ENCODE results near the gene MAGI2.

MAGI2 gene

DNA sequence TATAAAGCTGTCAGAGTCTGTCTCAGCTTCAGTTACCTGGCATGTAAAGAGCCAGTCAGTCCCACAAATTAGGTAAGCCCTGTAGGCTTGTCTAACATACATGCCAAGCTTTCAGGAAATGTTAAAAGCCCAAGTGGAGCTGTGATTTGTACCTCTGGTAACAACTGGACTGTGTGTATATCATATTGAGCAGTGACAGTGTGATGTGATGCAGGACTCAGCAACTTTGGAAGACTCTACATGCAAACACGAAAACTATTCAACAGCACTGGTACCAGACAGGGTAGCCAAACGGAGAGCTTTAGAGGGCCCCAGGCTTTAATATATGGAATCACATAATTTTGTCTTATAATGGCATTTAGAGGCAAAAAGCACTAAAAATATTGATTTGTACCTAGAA is 1066.9 kb downstream of the MAGI2 start:
- DNase-seq (ENCODE audit: low read depth in 3 of 3, low spot score in 1 of 3) = no peak

DNA sequence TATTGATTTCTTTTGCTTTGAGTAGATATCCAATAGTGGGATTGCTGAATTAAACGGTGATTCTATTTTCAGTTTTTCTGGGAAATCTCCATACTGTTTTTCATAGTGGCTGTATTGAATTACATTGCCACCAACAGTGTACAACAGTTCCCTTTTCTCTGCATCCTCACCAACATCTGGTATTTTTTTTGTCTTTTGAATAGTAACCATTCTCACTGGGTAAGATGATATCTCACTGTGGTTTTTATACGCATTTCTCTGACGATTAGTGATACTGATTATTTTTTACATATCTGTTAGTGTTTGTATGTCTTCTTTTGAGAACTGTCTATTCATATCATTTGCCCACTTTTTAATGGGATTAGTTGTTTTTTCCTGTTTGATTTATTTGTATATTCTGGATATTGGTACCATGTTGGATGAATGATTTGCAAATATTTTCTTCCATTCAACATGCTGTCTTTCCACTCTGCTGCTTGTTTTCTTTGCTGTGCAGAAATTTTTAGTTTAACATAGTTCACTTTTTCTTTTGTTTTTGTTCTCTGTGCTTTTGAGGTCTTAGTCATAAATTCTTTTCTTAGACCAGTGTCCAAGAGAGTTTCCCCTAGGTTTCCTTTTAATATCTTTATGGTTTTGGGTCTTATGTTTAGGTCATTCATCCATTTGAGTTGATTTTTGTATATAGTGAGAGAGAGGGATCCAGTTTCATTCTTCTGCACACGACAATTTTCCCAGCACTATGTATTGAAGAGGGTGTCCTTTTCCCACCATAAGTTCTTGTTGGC is 1070.2 kb downstream of the MAGI2 start:
- no peak for DNase-seq (ENCODE audit: low read depth in 3 of 3, low spot score in 1 of 3)

DNA sequence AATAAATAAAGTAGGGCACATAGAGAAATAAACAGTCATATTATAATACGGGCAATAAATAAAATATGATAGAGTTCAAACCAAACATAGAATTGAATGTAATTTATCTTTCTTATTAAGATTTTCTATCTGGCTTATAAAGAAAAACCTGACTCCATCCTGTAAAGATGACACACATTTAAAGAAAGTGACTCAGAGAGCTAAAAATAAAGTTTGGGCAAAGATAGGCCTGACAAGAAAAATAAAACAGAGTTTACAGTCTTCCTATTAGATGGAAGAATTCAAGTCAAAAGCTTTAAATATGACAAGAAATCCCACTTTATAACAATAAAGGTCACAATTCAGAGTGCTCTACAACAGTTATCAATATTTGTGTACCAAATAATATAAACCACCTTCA is 1074.3 kb downstream of the MAGI2 start:
- no peak for DNase-seq (ENCODE audit: low read depth in 3 of 3, low spot score in 1 of 3)

DNA sequence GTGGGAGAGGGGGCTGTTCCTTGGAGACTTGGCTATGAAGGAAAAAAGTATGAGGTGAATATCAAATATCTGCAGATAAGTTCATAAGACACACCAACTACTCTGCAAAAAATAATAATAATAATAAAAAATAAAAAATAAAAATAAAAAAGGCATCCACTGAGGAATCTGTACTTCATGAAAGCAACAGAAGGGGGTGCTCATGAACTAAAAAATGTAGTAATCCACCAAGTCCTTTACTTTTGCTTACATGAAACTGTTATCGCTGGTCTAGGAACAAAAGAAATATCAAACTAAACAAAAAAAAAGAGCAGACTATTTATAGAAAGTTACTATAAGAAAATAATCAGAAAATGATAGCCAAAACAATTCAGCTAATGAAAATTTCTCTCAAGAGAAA is 1075.9 kb downstream of the MAGI2 start:
- DNase-seq (ENCODE audit: low read depth in 3 of 3, low spot score in 1 of 3) = no peak

DNA sequence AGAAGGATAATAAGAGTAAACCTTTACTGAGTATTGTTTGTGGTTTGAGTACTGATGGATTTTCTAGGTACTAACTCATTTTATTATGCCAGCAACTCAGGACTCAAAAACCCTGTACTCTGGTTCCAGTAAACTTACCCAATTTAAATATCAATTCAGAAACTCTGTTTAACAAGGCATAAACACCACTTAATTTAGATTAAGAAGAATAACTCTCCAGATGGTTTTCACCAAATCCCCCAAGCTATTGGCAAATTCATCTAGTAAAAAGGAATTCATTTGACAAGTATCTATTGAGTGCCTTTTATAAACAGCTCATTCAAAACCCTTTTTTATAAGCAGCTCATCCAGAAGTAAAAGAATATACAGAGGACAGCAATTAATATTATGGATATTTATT is 1082.5 kb downstream of the MAGI2 start:
- no peak for DNase-seq (ENCODE audit: low read depth in 3 of 3, low spot score in 1 of 3)

DNA sequence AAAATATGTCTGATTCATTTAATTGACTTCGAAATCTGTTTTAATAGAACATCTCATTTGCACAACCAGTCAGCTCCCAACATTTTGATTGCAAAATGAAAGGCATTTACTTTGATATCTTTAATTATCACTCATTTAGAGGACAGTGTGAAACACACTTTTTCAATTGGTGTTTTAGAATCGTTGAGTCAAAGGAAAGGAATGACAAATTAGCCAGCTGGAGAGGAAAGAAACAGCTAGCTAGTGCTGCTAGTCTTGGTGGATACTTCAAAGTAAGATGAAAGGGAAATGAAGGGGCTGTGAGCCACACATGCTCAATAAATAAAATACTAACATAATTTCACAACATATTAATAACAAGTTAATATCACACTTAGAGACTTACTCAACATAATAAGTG is 1084.7 kb downstream of the MAGI2 start:
- DNase-seq (ENCODE audit: low read depth in 3 of 3, low spot score in 1 of 3) = no peak

DNA sequence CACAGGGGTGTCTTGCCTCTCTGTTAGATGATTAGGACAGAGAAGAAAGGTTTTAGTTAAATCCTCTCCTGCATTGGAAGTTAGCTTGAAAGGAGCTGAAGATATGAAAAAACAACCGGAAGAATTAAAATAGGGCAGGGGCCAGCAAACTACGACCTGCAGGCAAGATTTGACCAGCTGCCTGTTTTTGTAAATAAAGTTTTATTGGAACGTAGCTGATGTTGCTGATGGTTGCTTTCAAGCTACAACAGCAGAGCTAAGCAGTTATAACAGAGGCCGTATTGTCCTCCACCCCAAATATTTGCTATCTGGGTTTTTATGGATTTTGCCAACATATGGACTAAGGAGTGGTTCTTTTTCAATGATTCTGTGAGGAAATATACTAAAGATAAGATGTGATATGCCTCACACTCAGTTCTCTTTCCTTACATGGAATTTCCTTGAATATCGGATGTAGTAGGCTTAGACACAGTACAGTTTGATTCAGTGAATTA is 1086.1 kb downstream of the MAGI2 start:
- DNase-seq (ENCODE audit: low read depth in 3 of 3, low spot score in 1 of 3) = no peak

DNA sequence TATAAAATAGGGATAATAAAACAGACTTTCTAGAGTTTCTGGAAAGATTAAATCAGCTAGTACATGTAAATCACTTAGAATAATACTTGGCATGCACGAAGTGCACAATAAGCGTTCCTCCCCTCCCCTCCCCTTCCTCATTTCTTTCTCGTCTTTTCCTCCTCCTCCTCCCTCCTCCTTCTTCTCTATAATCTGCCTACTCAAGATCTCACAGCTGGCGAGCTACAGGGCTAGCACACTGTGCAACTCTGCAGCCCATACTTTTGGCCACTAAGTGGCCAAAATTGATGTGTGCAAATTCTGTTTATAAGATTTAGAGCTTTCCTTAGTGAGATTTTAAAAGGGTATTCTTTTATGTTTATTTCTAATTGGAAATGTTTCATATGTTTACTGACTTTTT is 1089.6 kb downstream of the MAGI2 start:
- no peak for DNase-seq (ENCODE audit: low read depth in 3 of 3, low spot score in 1 of 3)

DNA sequence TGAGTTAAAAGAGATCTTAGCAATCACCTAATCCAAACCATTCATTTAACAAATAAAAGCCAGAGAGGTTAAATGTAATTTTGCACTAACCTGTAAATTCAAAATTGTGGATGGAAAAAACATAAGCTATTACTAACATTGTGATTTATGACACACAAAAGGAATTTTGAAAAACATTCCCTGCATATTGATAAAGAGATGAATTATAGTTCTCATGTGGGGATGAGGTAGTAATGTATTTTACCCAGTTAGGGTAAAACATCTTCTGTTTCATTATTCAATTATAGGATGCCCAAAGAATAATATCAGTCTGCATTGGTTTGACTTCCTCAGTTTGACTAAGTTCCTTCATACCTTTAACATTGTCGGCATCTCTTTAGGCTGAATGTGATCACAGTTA is 1093.6 kb downstream of the MAGI2 start:
- DNase-seq (ENCODE audit: low read depth in 3 of 3, low spot score in 1 of 3) = no peak

DNA sequence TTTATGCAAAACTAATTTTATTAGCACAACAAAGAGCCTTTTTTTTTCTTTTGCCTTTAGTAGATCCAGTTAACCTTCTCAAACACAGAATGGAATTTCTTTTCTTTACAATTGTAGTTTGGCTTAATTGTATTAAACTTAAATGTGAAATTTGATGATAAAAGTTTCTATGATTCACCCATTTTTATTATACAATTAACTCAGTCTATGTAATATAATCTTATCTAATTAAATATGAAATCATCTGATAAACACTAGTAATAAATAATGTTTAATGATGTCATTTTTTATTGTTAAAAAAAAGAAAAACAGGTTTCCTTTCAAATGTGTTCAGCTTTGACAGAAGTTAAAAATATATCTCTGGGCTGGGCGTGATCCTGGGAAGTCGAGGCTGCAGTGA is 1095.8 kb downstream of the MAGI2 start:
- DNase-seq (ENCODE audit: low read depth in 3 of 3, low spot score in 1 of 3) = no peak

DNA sequence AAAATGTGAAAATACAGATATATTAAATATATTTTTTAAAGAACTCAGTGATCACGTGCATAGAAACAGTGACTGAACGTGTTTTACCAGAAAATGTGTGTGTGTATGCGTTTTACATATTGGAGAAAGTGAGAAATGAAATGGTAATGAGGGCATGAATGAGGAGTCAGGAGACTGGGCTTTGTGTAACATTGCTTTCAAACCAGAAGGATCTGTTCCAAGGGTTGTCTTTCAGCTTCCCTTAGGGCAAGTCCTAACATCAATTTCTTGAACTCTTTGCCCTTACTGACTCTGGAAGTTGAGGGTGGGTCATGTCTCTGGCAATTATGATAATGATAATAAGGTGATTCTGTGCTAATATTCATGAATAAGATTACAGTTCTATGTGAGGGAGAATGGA is 1097.6 kb downstream of the MAGI2 start:
- DNase-seq (ENCODE audit: low read depth in 3 of 3, low spot score in 1 of 3) = no peak

DNA sequence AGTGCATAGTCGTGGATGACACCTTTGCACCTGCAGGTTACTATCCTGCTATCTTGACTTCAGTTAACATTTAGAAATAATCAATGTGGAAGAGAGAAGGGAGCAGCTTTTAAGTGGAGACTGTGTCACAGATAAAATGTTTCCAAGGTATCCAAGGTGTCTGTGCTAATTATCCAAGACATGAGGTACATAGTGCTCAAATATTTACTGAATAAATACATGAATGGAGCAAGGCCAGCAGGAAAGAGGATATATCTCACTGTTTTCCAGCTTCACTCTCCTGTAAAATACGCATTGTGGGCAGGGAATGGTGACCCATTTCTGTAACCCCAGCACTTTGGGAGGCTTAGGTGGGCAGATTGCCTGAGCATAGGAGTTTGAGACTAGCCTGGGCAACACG is 1102.5 kb downstream of the MAGI2 start:
- no peak for DNase-seq (ENCODE audit: low read depth in 3 of 3, low spot score in 1 of 3)

DNA sequence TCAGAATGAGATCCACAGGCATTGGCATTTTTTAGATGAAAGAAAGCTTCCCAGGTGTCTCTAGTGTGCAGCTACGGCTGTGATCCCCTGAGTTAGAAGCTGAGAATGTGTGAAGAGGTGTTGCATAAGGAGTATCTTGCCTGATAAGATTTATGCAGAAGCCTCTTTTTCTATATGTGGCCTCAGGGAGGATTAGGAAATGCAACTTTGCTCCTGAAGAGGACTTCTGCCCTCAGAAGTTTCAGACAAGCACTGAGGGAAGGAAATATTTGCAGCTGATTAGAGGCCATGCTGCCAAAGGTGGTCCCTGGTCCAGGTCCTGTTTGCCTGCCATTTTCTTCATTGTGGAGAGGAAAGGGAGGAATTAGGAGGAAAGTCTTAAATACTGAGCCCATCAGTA is 1103.1 kb downstream of the MAGI2 start:
- no peak for DNase-seq (ENCODE audit: low read depth in 3 of 3, low spot score in 1 of 3)

DNA sequence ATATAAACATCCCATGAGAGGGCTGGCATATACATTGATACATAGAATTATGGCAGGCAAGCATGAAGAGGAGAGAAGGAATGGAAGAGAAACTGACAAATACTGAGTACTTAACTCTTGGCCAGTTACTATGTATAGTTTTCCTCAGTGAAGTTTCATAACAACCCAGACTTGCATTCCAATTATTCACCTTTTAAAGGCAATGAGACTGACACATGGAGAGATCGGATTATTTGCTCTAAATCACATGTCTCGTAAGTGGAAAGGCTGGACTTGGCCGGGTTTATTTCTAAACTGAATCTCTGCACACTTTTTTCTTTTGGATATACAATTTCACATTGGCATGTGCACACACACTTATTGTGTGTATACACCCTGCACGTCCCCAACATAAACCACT is 1106.6 kb downstream of the MAGI2 start:
- DNase-seq (ENCODE audit: low read depth in 3 of 3, low spot score in 1 of 3) = no peak

DNA sequence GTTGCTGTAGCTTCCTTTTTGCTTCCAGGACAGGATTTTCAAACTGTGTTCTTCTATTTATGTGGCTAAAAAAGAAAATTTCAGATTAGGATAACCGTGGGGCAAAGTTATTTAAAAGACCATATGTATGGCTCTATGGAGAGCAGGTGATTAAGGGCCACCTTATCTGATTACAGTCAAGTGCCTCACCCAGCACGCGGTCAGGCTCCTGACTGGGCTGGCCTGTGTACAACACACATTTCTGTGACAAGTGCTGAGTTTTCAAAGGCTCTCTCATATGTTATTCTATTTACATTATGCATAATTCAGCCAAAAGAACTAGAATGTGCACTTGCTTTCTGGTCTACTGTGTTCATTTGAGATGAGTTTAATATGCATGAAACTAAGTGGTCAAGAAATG is 1107.5 kb downstream of the MAGI2 start:
- DNase-seq (ENCODE audit: low read depth in 3 of 3, low spot score in 1 of 3) = no peak

DNA sequence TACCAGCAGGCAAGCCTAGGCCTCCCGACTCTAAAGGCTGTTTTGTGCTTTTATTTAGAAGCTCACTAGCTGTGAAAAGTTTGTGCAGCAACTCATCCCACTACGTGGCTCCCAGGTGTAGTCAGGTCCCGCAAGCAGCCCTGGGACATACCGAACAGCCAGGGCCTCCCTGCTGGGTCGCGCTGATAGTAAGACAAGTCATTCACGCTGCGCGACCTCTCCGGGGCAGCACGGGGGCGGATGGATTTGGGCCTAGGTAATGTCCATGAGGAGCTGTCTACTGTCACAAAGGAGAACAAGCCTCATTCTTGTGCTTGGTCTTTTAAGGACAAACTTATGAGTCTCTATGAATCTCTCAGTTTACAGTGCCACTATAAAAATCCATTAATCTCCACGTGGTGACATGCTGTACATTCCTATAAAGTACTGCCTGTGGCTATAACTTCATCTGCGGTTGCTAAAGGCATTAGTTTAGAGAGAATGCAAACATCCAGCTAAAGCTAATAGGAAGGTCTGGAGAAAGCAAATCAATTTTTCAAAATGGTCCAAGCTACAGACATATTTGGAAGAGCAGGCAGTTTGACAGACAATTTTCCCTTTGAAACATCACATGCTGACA is 1108.1 kb downstream of the MAGI2 start:
- no peak for DNase-seq (ENCODE audit: low read depth in 3 of 3, low spot score in 1 of 3)

DNA sequence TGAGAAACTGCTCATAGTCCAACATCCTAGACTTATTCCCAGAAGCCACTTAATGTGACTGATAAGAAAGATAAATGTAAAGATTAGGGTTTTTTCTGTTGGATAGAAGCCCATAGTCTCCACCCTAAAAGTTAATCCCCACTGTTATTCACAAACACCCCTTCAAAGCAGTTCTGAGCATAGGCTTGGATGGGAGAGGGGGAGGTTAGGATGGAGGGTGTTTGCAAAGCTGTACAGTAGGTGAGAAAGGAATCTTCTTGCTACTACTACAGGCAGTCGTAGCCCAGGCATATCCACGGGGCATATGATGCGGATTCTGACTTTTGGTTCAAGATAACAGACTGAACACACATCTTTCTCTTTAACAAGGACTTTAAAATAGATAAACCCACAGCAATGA is 1119.0 kb downstream of the MAGI2 start:
- no peak for DNase-seq (ENCODE audit: low read depth in 3 of 3, low spot score in 1 of 3)

DNA sequence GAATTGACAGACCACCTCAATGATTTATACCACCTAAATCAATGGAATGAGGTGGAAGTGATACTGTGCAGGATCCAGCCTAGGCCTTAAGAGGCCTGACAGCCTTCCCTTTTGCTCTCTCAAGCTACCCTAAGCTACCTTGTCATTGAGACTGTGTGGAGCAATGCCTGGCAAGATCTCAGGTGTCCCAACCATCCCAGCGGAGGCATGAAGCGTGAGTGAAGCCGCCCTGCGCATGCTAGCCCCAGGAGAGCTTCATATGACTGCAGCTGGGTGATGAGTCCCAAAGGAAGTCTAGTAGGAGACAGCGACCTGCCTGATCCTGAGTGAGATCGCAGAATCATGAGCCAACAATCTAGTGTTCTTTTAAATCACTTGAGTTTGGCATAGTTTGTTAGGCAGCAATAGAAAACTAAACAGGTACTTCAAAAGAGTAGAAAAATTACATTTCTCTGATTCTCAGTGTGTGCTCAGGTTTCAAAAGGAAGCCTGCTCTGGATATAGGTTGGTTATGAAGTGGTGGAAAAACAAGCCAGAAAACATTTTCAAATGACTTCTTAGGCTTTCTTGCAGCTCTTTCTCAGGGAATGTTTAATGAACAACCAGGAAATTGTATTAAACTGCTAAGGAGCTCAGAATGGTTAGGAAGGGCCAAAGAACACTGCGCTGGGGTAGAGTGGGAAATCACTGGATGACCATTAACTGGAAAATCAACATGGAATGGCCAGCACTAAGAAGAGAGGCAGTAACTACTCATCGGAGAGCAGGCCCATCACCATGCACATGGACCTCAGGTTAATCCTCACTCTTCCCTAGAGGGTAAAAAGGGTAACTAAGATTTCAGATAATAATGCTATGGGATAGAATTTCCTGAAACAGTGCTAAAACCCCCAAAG is 1119.7 kb downstream of the MAGI2 start:
- DNase-seq (ENCODE audit: low read depth in 3 of 3, low spot score in 1 of 3) = no peak

DNA sequence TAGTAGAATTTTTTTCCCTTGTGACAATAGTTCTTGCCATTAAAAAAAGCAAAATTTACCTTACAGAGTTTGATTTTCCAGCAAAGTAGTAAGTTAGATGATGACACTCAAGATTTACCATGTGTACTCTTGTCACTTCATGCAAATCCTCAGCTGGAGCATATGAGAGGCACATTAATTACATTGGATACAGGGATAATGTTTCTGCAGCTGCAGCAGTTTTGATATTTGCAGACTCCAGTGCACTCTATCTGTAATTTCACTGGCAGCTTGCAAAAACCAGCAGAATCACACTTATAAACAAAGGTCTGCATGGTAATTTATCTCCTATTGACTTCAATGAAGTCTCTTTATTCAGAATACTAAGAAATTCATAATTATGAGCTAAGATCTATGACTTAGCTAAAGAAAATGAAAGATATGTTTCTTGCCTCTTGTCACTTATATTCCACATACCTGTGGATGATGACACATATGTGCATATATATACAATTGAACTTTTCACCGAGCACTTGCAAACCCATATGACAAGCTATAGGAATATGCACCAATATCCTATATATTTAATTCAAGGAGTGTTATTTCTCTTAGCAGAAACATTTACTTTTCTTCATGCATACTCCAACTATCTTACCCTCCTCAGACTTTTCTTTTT is 1124.3 kb downstream of the MAGI2 start:
- no peak for DNase-seq (ENCODE audit: low read depth in 3 of 3, low spot score in 1 of 3)

DNA sequence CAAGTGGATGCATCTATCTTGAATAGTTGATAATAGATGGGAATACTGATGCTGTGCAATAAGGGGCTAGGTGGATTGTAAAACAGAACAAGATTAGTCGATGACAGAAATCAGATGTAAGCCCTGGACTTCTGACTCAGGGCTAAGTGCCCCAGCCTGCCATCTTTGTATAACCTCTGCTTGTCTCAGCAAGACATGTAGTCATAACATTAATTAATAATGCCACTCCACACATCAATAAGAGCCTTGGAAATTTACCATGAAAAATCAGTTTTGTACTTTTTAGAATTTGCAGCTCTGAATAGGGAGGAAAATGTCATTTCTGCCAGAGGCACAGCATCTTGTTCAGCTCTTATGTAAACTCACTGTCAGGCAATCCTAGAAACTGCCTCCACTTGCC is 1125.7 kb downstream of the MAGI2 start:
- no peak for DNase-seq (ENCODE audit: low read depth in 3 of 3, low spot score in 1 of 3)

DNA sequence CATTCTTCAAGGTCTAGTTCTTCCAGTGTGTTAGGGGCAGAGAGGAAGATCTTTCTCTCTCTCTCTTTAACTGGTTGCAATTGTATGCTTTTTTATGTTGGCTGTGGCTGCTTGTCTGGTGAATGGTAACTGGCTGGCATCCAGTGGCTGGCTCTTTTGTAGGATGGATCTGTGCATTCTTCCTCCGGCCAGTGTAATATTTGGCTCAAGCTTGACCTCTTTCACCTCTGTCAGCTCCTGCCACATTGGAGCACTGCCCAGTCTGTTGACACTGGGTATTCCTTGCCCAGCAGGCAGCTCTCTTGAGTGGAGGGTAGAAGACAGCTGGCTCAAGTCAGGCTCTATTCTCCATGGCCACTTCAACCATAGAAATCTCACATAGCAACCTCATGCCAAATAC is 1126.6 kb downstream of the MAGI2 start:
- no peak for DNase-seq (ENCODE audit: low read depth in 3 of 3, low spot score in 1 of 3)

Data from stimulated activated CD4-positive, alpha-beta T cell treated with anti-CD3 and anti-CD28 coated beads, TNF-alpha, amount 100 ng/mL, for 1 hour (primary cell).